H9 (cell line): Measurements from ENCODE around the gene RPL7L1. TPM values are rescaled to one million over a fixed set of nuclear protein-coding genes. Genes with fewer than 3 reads are reported as not detected.

Experiments
- DNase-seq: peaks from one replicate; pipeline ENCODE4 v3.0.0-alpha.2; 2017
- H2AFZ ChIP-seq: one replicate; pipeline ENCODE4 v1.6.1; 2013; ENCODE audit warnings: mild to moderate bottlenecking, low read length, control low read depth, moderate library complexity
- H2AK5ac ChIP-seq: 2 replicates; pipeline ENCODE4 v1.6.1; 2013; ENCODE audit warnings: low read length, control low read depth, mixed read lengths; ENCODE audit not compliant: insufficient read length
- H2BK120ac ChIP-seq: one replicate; pipeline ENCODE4 v1.6.1; 2013; ENCODE audit warnings: low read depth, mild to moderate bottlenecking, low read length, control low read depth, inconsistent platforms; ENCODE audit not compliant: poor library complexity, severe bottlenecking
- H2BK12ac ChIP-seq: 2 replicates; pipeline ENCODE4 v1.6.1; 2013; ENCODE audit warnings: low read length, control low read depth, mixed read lengths, low read depth; ENCODE audit not compliant: insufficient read length
- H2BK15ac ChIP-seq: 2 replicates; pipeline ENCODE4 v1.6.1; 2013; ENCODE audit warnings: low read depth, low read length, control low read depth
- H2BK20ac ChIP-seq: one replicate; pipeline ENCODE4 v1.6.1; 2013; ENCODE audit warnings: low read depth, mild to moderate bottlenecking, low read length, control low read depth, inconsistent platforms; ENCODE audit not compliant: poor library complexity, severe bottlenecking
- H2BK5ac ChIP-seq: 2 replicates; pipeline ENCODE4 v1.6.1; 2013; ENCODE audit warnings: low read length, control low read depth, mixed read lengths; ENCODE audit not compliant: insufficient read length
- H3K14ac ChIP-seq: 2 replicates; pipeline ENCODE4 v1.6.1; 2013; ENCODE audit warnings: low read length, control low read depth; ENCODE audit not compliant: insufficient read depth
- H3K18ac ChIP-seq: 2 replicates; pipeline ENCODE4 v1.6.1; 2013; ENCODE audit warnings: low read depth, mild to moderate bottlenecking, mixed read lengths, low read length, control low read depth; ENCODE audit not compliant: insufficient read length
- H3K23ac ChIP-seq: 2 replicates; pipeline ENCODE4 v1.6.1; 2013; ENCODE audit warnings: low read length, control low read depth, mixed read lengths, low read depth; ENCODE audit not compliant: insufficient read length
- H3K23me2 ChIP-seq: 2 replicates; pipeline ENCODE4 v1.6.1; 2013; ENCODE audit warnings: low read depth, mild to moderate bottlenecking, mixed read lengths, low read length, control low read depth; ENCODE audit not compliant: insufficient read length, poor library complexity, severe bottlenecking
- H3K27ac ChIP-seq: 2 replicates; pipeline ENCODE4 v1.5.1; 2013; ENCODE audit warnings: low read length, control low read depth, mixed read lengths, low read depth; ENCODE audit not compliant: insufficient read length
- H3K27me3 ChIP-seq: 2 replicates; pipeline ENCODE4 v1.6.1; 2013; ENCODE audit warnings: low read length, control low read depth, inconsistent platforms; ENCODE audit not compliant: insufficient read depth
- H3K4ac ChIP-seq: 2 replicates; pipeline ENCODE4 v1.6.1; 2013; ENCODE audit warnings: low read depth, mild to moderate bottlenecking, control low read depth, inconsistent platforms, low read length, moderate library complexity
- H3K4me1 ChIP-seq: 2 replicates; pipeline ENCODE4 v1.6.1; 2013; ENCODE audit warnings: low read length, control low read depth, inconsistent platforms; ENCODE audit not compliant: insufficient read depth
- H3K4me2 ChIP-seq: 2 replicates; pipeline ENCODE4 v1.6.1; 2013; ENCODE audit warnings: low read length, control low read depth, mixed read lengths; ENCODE audit not compliant: insufficient read length, insufficient read depth
- H3K56ac ChIP-seq: 2 replicates; pipeline ENCODE4 v1.6.1; 2013; ENCODE audit warnings: low read depth, mild to moderate bottlenecking, mixed read lengths, low read length, control low read depth; ENCODE audit not compliant: insufficient read length
- H3K79me1 ChIP-seq: 2 replicates; pipeline ENCODE4 v1.6.1; 2013; ENCODE audit warnings: low read depth, mild to moderate bottlenecking, moderate library complexity, low read length, control low read depth, inconsistent platforms; ENCODE audit not compliant: insufficient read depth, poor library complexity, severe bottlenecking
- H3K79me2 ChIP-seq: 2 replicates; pipeline ENCODE4 v1.6.1; 2013; ENCODE audit warnings: low read length, control low read depth, inconsistent platforms; ENCODE audit not compliant: insufficient read depth
- H3K9ac ChIP-seq: 2 replicates; pipeline ENCODE4 v1.6.1; 2013; ENCODE audit warnings: low read length, control low read depth, mixed read lengths; ENCODE audit not compliant: insufficient read length; ENCODE audit errors: extremely low read depth
- H3K9me3 ChIP-seq: one replicate; pipeline ENCODE4 v1.6.1; 2013; ENCODE audit warnings: low read depth, low read length, inconsistent platforms; ENCODE audit not compliant: control insufficient read depth
- H3T11ph ChIP-seq: one replicate; pipeline ENCODE4 v1.6.1; 2013; ENCODE audit warnings: mild to moderate bottlenecking, low read length, control low read depth, inconsistent platforms
- H4K20me1 ChIP-seq: one replicate; pipeline ENCODE4 v1.6.1; 2013; ENCODE audit not compliant: control insufficient read depth, insufficient read length, insufficient read depth
- H4K5ac ChIP-seq: 2 replicates; pipeline ENCODE4 v1.6.1; 2013; ENCODE audit warnings: low read depth, mild to moderate bottlenecking, mixed read lengths, low read length, control low read depth; ENCODE audit not compliant: insufficient read length
- H4K8ac ChIP-seq: replicated peaks from 2 replicates; pipeline ENCODE4 v1.6.1; 2013; ENCODE audit warnings: low read length, control low read depth, mixed read lengths, low read depth; ENCODE audit not compliant: insufficient read length
- H4K91ac ChIP-seq: 2 replicates; pipeline ENCODE4 v1.6.1; 2013; ENCODE audit warnings: low read depth, mild to moderate bottlenecking, moderate library complexity, mixed read lengths, low read length, control low read depth; ENCODE audit not compliant: insufficient read length
- H3K27ac Mint-ChIP-seq, 3 experiments: 2 replicates in 2 of 3; 3 replicates in 1 of 3; pipeline ENCODE4 v1.8.0; 2020 to 2021; ENCODE audit warnings: mixed read lengths in 3 of 3, mild to moderate bottlenecking in 1 of 3, moderate library complexity in 1 of 3
- H3K27me3 Mint-ChIP-seq: 2 replicates; pipeline ENCODE4 v1.8.0; 2021; ENCODE audit warnings: low read depth, mild to moderate bottlenecking, moderate library complexity, mixed read lengths
- H3K36me3 Mint-ChIP-seq, 3 experiments: 2 replicates in 2 of 3; 3 replicates in 1 of 3; pipeline ENCODE4 v1.8.0; 2020 to 2021; ENCODE audit warnings: low read depth in 3 of 3, mixed read lengths in 3 of 3; ENCODE audit not compliant: insufficient read depth in 1 of 3
- H3K4me1 Mint-ChIP-seq, 2 experiments: 2 replicates each; pipeline ENCODE4 v1.8.0; 2020; ENCODE audit warnings: mixed read lengths in 2 of 2
- H3K4me3 Mint-ChIP-seq, 2 experiments: 2 replicates in 1 of 2; 3 replicates in 1 of 2; pipeline ENCODE4 v1.8.0; 2020 to 2021; ENCODE audit warnings: mild to moderate bottlenecking in 2 of 2, mixed read lengths in 2 of 2, moderate library complexity in 1 of 2
- H3K9me3 Mint-ChIP-seq, 2 experiments: 2 replicates in 1 of 2; 3 replicates in 1 of 2; pipeline ENCODE4 v1.8.0; 2020; ENCODE audit warnings: mild to moderate bottlenecking in 2 of 2, mixed read lengths in 2 of 2, moderate library complexity in 1 of 2
- CTCF ChIP-seq: fragments of 200-600 bp; sonication (generic); conservative IDR thresholded peaks from 3 replicates; pipeline ENCODE4 v1.8.0; 2021; ENCODE audit warnings: antibody characterized with exemption, mild to moderate bottlenecking
- WGBS: extraction: QIAGEN DNeasy Blood & Tissue Kit; methylation state at CpG from one replicate; pipeline ENCODE4 v1.1.7; 2013; ENCODE audit warnings: missing lambda C conversion rate, low lambda C conversion rate, mixed read lengths; ENCODE audit not compliant: insufficient read length; ENCODE audit errors: extremely low coverage; 5-methylcytosine and 5-hydroxymethylcytosine counted together
- total RNA-seq: library from RNA; stranded (reverse); gene quantifications from 2 replicates; pipeline ENCODE4 v1.2.1, GENCODE V29; 2021

The RPL7L1 gene
- total RNA-seq, 1 experiment from 2014 or later, result 130 TPM

- Histone ChIP-seq H2BK12ac (no peak overlapping the region), H2BK5ac (no peak overlapping the region), H3K14ac (no peak overlapping the region), H3T11ph (no peak overlapping the region), H3K9me3 (no peaks in the 10 kb centered on the region), H2AK5ac (no peak overlapping the region), H4K5ac (no peak overlapping the region), H3K9ac (no peak overlapping the region), H3K4me2 (no peak overlapping the region), H2AFZ (no peak overlapping the region), H4K91ac (no peak overlapping the region), H3K4ac (no peak overlapping the region), H3K4me1 (no peaks in the 10 kb centered on the region; the same call in 1 of the 2 replicates), H4K20me1 (peaks cover 2% of the 10 kb centered on the region), H3K79me1 (no peaks in the 10 kb centered on the region), H2BK20ac (no peak overlapping the region), H3K27ac (no peak overlapping the region), H3K79me2 (peaks cover 2% of the 10 kb centered on the region; the same call in 1 of the 2 replicates), H3K23ac (no peak overlapping the region), H2BK15ac (no peak overlapping the region), H4K8ac (no peak overlapping the region), H3K56ac (no peak overlapping the region), H3K27me3 (no peaks in the 10 kb centered on the region), H3K23me2 (peaks cover 4% of the 10 kb centered on the region), H3K18ac (no peak overlapping the region), H2BK120ac (no peak overlapping the region)
- TF ChIP-seq CTCF, result no peak
- peaks cover 38 to 88% (median 68%) of the 10 kb centered on the region in 3 experiments for H3K36me3 Mint-ChIP-seq
- H3K4me1 Mint-ChIP-seq, result peaks cover 25 to 31% of the 10 kb centered on the region in 2 experiments
- DNase-seq, result no peak
- WGBS, result no CpG with 5 or more reads among the region's 7 CpGs
- no peaks in the 10 kb centered on the region for H3K27me3 Mint-ChIP-seq
- no peak overlapping the region for H3K27ac Mint-ChIP-seq
- H3K9me3 Mint-ChIP-seq, result no peaks in the 10 kb centered on the region
- no peak overlapping the region for H3K4me3 Mint-ChIP-seq
Measured at GRCh38 chr6:42935322-42935721, 55.9 kb downstream of the RPL7L1 start.
